Activated effector memory CD4-positive, alpha-beta T cell treated with Interleukin-2 at 50 U/mL for 16 hours (primary cell): ENCODE data around the gene ATG10.
A peak's percentile ranks its signal among the peaks of the same experiment; 100 is the strongest.
"Not testable (repeated sequence)": the region's sequence is repeated elsewhere in the genome, so short reads cannot be mapped to it uniquely, and the experiment has no call there.

ENCODE experiments used
- DNase-seq: peaks from one replicate; pipeline ENCODE4 v3.0.0-alpha.2; 2020

ATG10 gene

GRCh38 chr5:82244854-82245635 is 273.2 kb downstream of the ATG10 start:
- DNase-seq = no peak

GRCh38 chr5:82246960-82247574 is 275.2 kb downstream of the ATG10 start:
- DNase-seq = no peak

GRCh38 chr5:82252744-82253143 is 280.9 kb downstream of the ATG10 start:
- DNase-seq = no peak

GRCh38 chr5:82255844-82256243 is 284.0 kb downstream of the ATG10 start:
- DNase-seq = no peak

- no peak for DNase-seq
These were observed 285.4 kb downstream of the ATG10 start for GRCh38 chr5:82257247-82257646.

GRCh38 chr5:82257729-82258128 is 285.9 kb downstream of the ATG10 start:
- DNase-seq = no peak

- no peak for DNase-seq
These were observed 287.5 kb downstream of the ATG10 start for GRCh38 chr5:82259172-82259800.

- no peak for DNase-seq
These were observed 293.2 kb downstream of the ATG10 start for GRCh38 chr5:82265047-82265446.

- not testable (repeated sequence) for DNase-seq
These were observed 295.6 kb downstream of the ATG10 start for GRCh38 chr5:82267297-82267933.

- DNase-seq = not testable (repeated sequence)
These were observed 297.5 kb downstream of the ATG10 start for GRCh38 chr5:82269363-82269762.

GRCh38 chr5:82272571-82273356 is 300.9 kb downstream of the ATG10 start:
- DNase-seq = not testable (repeated sequence)

- DNase-seq = not testable (repeated sequence)
These were observed 301.6 kb downstream of the ATG10 start for GRCh38 chr5:82273426-82273825.

- DNase-seq = no peak
These were observed 302.8 kb downstream of the ATG10 start for GRCh38 chr5:82274343-82275211.

GRCh38 chr5:82275216-82275664 is 303.4 kb downstream of the ATG10 start:
- DNase-seq = no peak

- no peak for DNase-seq
These were observed 305.2 kb downstream of the ATG10 start for GRCh38 chr5:82276800-82277612.

GRCh38 chr5:82277613-82277986 is 305.8 kb downstream of the ATG10 start:
- no peak for DNase-seq

GRCh38 chr5:82277987-82278710 is 306.3 kb downstream of the ATG10 start, which contains the start of gene RPS23:
RPS23 (minus strand) TSS chr5:82278354; CDS start chr5:82278323, 31 bp downstream.
- DNase-seq = peak; percentile 80

- no peak for DNase-seq
These were observed 307.0 kb downstream of the ATG10 start for GRCh38 chr5:82278711-82279370.

GRCh38 chr5:82283893-82284292 is 312.1 kb downstream of the ATG10 start:
- no peak for DNase-seq
